ENCODE data around the gene SLC27A4.

DNA sequence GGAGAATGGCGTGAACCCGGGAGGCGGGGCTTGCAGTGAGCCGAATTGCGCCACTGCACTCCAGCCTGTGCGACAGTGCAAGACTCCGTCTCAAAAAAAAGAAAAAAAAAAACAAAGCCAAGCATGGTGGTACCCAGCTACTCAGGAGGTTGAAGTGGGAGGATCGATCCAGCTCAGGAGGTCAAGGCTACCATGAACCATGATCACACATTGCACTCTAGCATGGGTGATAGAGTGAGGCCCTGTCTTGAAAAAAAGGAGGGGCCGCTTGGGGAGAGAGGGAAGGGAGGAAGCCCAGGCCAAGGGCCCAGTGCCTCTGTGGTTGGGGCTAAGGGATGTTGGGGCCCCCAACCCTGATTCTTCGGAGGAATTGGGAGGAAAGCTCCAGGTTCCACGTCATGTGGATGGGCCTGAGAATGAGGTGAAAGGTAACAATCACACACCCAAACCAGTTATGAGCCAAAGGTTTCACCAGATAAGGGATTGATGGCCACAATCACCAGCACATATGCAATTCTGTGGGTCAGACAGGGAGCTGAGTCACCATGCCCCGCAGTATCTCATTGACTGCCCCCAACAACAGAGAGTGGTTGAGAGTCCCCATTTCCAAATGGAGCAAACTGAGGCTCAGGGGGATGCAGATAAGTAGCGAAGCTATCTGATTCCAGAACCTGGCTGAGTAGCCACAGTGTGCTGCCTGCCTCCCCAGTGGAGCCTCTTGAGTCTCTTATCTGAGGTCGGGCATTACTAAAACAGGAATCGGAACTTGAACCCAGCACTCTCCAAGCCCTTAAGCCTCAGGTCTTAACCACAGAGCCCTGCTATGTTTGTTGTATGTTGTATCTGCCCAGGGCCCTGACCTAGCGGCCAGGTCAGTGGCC is 43.7 kb upstream of the SLC27A4 start:
- TF ChIP-seq, protein P1, sequence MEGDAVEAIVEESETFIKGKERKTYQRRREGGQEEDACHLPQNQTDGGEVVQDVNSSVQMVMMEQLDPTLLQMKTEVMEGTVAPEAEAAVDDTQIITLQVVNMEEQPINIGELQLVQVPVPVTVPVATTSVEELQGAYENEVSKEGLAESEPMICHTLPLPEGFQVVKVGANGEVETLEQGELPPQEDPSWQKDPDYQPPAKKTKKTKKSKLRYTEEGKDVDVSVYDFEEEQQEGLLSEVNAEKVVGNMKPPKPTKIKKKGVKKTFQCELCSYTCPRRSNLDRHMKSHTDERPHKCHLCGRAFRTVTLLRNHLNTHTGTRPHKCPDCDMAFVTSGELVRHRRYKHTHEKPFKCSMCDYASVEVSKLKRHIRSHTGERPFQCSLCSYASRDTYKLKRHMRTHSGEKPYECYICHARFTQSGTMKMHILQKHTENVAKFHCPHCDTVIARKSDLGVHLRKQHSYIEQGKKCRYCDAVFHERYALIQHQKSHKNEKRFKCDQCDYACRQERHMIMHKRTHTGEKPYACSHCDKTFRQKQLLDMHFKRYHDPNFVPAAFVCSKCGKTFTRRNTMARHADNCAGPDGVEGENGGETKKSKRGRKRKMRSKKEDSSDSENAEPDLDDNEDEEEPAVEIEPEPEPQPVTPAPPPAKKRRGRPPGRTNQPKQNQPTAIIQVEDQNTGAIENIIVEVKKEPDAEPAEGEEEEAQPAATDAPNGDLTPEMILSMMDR (IDR thresholded peaks at IDR 0.05) = no peak
- TF ChIP-seq ZFX (IDR thresholded peaks at IDR 0.05; ENCODE audit: borderline replicate concordance) = no peak
